ENCODE results near the gene MUC22. TPM values are rescaled to one million over a fixed set of nuclear protein-coding genes. Genes with fewer than 3 reads are reported as not detected.

Gene MUC22
- total and polyA plus RNA-seq, 4 donors: not detected

- TF ChIP-seq MAX (IDR thresholded peaks at IDR 0.05): no peak
- TF ChIP-seq HNF4G (IDR thresholded peaks at IDR 0.05): no peak
- no peak for TF ChIP-seq JUND (IDR thresholded peaks at IDR 0.05)
- TF ChIP-seq RXRA (IDR thresholded peaks at IDR 0.05): no peak
- TF ChIP-seq FOXA2 (IDR thresholded peaks at IDR 0.05): no peak
- TF ChIP-seq GABPA (IDR thresholded peaks at IDR 0.05 in 1 of 2, conservative IDR thresholded peaks at IDR 0.05 in 1 of 2): no peak
- no peak for TF ChIP-seq SP1 (IDR thresholded peaks at IDR 0.05)
- TF ChIP-seq YY1 (IDR thresholded peaks at IDR 0.05): no peak
- TF ChIP-seq RAD21 (IDR thresholded peaks at IDR 0.05): no peak
Measured at GRCh38 chr6:31055441-31055840, 45.2 kb downstream of the MUC22 start (continued).

- Histone ChIP-seq H3K4me3 (ENCODE audit: low read depth in 1 of 3, low read length in 3 of 3) (no peak overlapping the region), H3K9me3 (ENCODE audit: control insufficient read depth in 4 of 4, low read length in 3 of 4) (no peaks in the 10 kb centered on the region), H3K27ac (ENCODE audit: low read depth in 1 of 2, low read length in 2 of 2) (no peak overlapping the region), H3K4me1 (ENCODE audit: control insufficient read depth in 4 of 4, insufficient read depth in 4 of 4, low read length in 3 of 4) (no peaks in the 10 kb centered on the region), H3K9ac (ENCODE audit: low read depth in 1 of 2, low read length in 2 of 2) (no peak overlapping the region), H3K36me3 (ENCODE audit: control insufficient read depth in 4 of 4, insufficient read depth in 3 of 4, low read depth in 1 of 4, low read length in 3 of 4) (no peaks in the 10 kb centered on the region), H3K27me3 (ENCODE audit: control insufficient read depth in 4 of 4, insufficient read depth in 4 of 4, low read length in 3 of 4) (no peaks in the 10 kb centered on the region)
- TF ChIP-seq JUND (IDR thresholded peaks at IDR 0.05) (no peak), REST (IDR thresholded peaks at IDR 0.05) (no peak), ZBTB33 (IDR thresholded peaks at IDR 0.05) (no peak)
- no peak for DNase-seq (ENCODE audit: low spot score)
- 67% methylated on average over 4 of the region's 4 CpGs for WGBS
Measured at GRCh38 chr6:31057426-31058003, 47.2 kb downstream of the MUC22 start.

- 61% methylated on average over 10 of the region's 10 CpGs for WGBS
- Histone ChIP-seq H3K36me3 (ENCODE audit: control insufficient read depth in 4 of 4, insufficient read depth in 3 of 4, low read depth in 1 of 4, low read length in 3 of 4) (no peaks in the 10 kb centered on the region), H3K27ac (ENCODE audit: low read depth in 1 of 2, low read length in 2 of 2) (no peak overlapping the region), H3K4me3 (ENCODE audit: low read depth in 1 of 3, low read length in 3 of 3) (no peak overlapping the region), H3K9me3 (ENCODE audit: control insufficient read depth in 4 of 4, low read length in 3 of 4) (no peaks in the 10 kb centered on the region), H3K4me1 (ENCODE audit: control insufficient read depth in 4 of 4, insufficient read depth in 4 of 4, low read length in 3 of 4) (no peaks in the 10 kb centered on the region), H3K9ac (ENCODE audit: low read depth in 1 of 2, low read length in 2 of 2) (no peak overlapping the region), H3K27me3 (ENCODE audit: control insufficient read depth in 4 of 4, insufficient read depth in 4 of 4, low read length in 3 of 4) (no peaks in the 10 kb centered on the region)
- DNase-seq (ENCODE audit: low spot score): no peak
- TF ChIP-seq NR2F2 (IDR thresholded peaks at IDR 0.05) (no peak), REST (IDR thresholded peaks at IDR 0.05) (no peak), FOXA2 (IDR thresholded peaks at IDR 0.05) (no peak), MAX (IDR thresholded peaks at IDR 0.05) (no peak), ZBTB33 (IDR thresholded peaks at IDR 0.05) (no peak), RAD21 (IDR thresholded peaks at IDR 0.05) (peak; percentile 37 to 65), ATF3 (IDR thresholded peaks at IDR 0.05) (no peak), HNF4A (conservative IDR thresholded peaks at IDR 0.05) (no peak), SP1 (IDR thresholded peaks at IDR 0.05) (no peak), FOXA1 (IDR thresholded peaks at IDR 0.05) (no peak), JUND (IDR thresholded peaks at IDR 0.05) (peak; percentile 14 to 43)
Measured at GRCh38 chr6:31058128-31058894, 48.0 kb downstream of the MUC22 start.

Measured in liver (tissue), 9 donors.